ENCODE data around the gene TUFT1. TPM values are rescaled to one million over a fixed set of nuclear protein-coding genes. Genes with fewer than 3 reads are reported as not detected.

TUFT1 gene
- total and polyA plus RNA-seq, 2 of the 13 experiments (the other 11 are each of a cell fraction or from before 2014, with no cell fraction given) = 6.4 to 7.3 TPM

- TF ChIP-seq ZNF747 (CRISPR knock-in tag; IDR thresholded peaks at IDR 0.05; ENCODE audit: borderline replicate concordance) = no peak
- TF ChIP-seq HNRNPUL1 (IDR thresholded peaks at IDR 0.05; ENCODE audit: low read depth, low read length) = no peak
- no peak for TF ChIP-seq ATRX (CRISPR knock-in tag; IDR thresholded peaks at IDR 0.05; ENCODE audit: borderline replicate concordance)
- TF ChIP-seq NFIC (IDR thresholded peaks at IDR 0.05; ENCODE audit: low read length) = no peak
- TF ChIP-seq ZNF20 (CRISPR knock-in tag; IDR thresholded peaks at IDR 0.05) = no peak
- no peak for TF ChIP-seq HINFP (CRISPR knock-in tag; IDR thresholded peaks at IDR 0.05; ENCODE audit: low read depth)
- no peak for TF ChIP-seq SRSF4 (IDR thresholded peaks at IDR 0.05; ENCODE audit: low read depth, low read length, poor library complexity, severe bottlenecking)
- no peak for TF ChIP-seq ZNF678 (CRISPR knock-in tag; IDR thresholded peaks at IDR 0.05)
- no peak for TF ChIP-seq SMAD9 (CRISPR knock-in tag; IDR thresholded peaks at IDR 0.05)
- no peak for TF ChIP-seq MNT (IDR thresholded peaks at IDR 0.05)
- TF ChIP-seq TRIM24 (CRISPR knock-in tag; IDR thresholded peaks at IDR 0.05) = no peak
- no peak for TF ChIP-seq DNMT3B (CRISPR knock-in tag; conservative IDR thresholded peaks at IDR 0.05)
- TF ChIP-seq AKNA (CRISPR knock-in tag; IDR thresholded peaks at IDR 0.05; ENCODE audit: borderline replicate concordance) = no peak
- TF ChIP-seq MLXIP (CRISPR knock-in tag; IDR thresholded peaks at IDR 0.05; ENCODE audit: borderline replicate concordance) = no peak
- TF ChIP-seq ZNF576 (CRISPR knock-in tag; IDR thresholded peaks at IDR 0.05) = no peak
- TF ChIP-seq ZBTB42 (CRISPR knock-in tag; IDR thresholded peaks at IDR 0.05) = 0 out of 2 replicates have a peak, but pooled peaks have one; percentile 73
- TF ChIP-seq GABPB1 (CRISPR knock-in tag; IDR thresholded peaks at IDR 0.05) = peak; percentile 76; the same call in 1 of the 2 replicates
- no peak for TF ChIP-seq ZNF614 (CRISPR knock-in tag; IDR thresholded peaks at IDR 0.05; ENCODE audit: borderline replicate concordance)
Observed at GRCh38 chr1:151510957-151511635, 29.0 kb upstream of the TUFT1 start, which contains the start of gene CGN (continued).
